H1 (cell line): ENCODE results near the gene TMPRSS9. TPM values are rescaled to one million over a fixed set of nuclear protein-coding genes. Genes with fewer than 3 reads are reported as not detected.

Experiments
- ATF2 ChIP-seq: IDR thresholded peaks from 2 replicates; pipeline ENCODE4 v1.6.1; 2012; ENCODE audit warnings: low read length, inconsistent platforms
- ATF3 ChIP-seq: IDR thresholded peaks from 2 replicates; pipeline ENCODE4 v1.6.1; 2011; ENCODE audit warnings: low read depth, mild to moderate bottlenecking, low read length; ENCODE audit not compliant: insufficient read depth
- BACH1 ChIP-seq: IDR thresholded peaks from 2 replicates; pipeline ENCODE4 v1.6.1; 2012; ENCODE audit warnings: low read length, improper control_type of control experiment
- CBX5 ChIP-seq: fragments of 300-800, 300-1000 bp; sonication (generic); IDR thresholded peaks from 2 replicates; pipeline ENCODE4 v1.7.1; 2016; ENCODE audit warnings: antibody characterized with exemption, low read length, low read depth
- CREB1 ChIP-seq: IDR thresholded peaks from 2 replicates; pipeline ENCODE4 v1.6.1; 2012; ENCODE audit warnings: inconsistent platforms
- HDAC2 ChIP-seq, 2 experiments: fragments of 300-600 bp in 1 of 2; sonication (generic) in 1 of 2; IDR thresholded peaks; 2 replicates each; pipeline ENCODE4 v1.6.1; 2011 to 2012; ENCODE audit warnings: low read depth in 2 of 2, low read length in 2 of 2, mild to moderate bottlenecking in 2 of 2, moderate library complexity in 2 of 2, borderline replicate concordance in 1 of 2, inconsistent platforms in 1 of 2
- MAFK ChIP-seq: IDR thresholded peaks from 2 replicates; pipeline ENCODE4 v1.6.1; 2012; ENCODE audit warnings: low read depth, mild to moderate bottlenecking, improper control_type of control experiment, low read length
- NRF1 ChIP-seq: IDR thresholded peaks from 2 replicates; pipeline ENCODE4 v1.6.1; 2011; ENCODE audit warnings: mild to moderate bottlenecking, low read depth, low read length, improper control_type of control experiment
- POLR2A ChIP-seq, 2 experiments: IDR thresholded peaks; 1 replicate in 1 of 2; 2 replicates in 1 of 2; pipeline ENCODE4 v1.6.1; 2011; ENCODE audit warnings: low read depth in 2 of 2, low read length in 2 of 2, mild to moderate bottlenecking in 2 of 2; ENCODE audit errors: control extremely low read depth in 1 of 2
- POLR2AphosphoS5 ChIP-seq: IDR thresholded peaks from 2 replicates; pipeline ENCODE4 v1.6.1; 2011; ENCODE audit warnings: low read depth, low read length
- RBBP5 ChIP-seq: IDR thresholded peaks from 2 replicates; pipeline ENCODE4 v1.7.1; 2012; ENCODE audit warnings: low read depth, mild to moderate bottlenecking, inconsistent platforms, low read length, moderate library complexity, borderline replicate concordance
- RNF2 ChIP-seq: fragments of 200-900, 300-1000 bp; sonication (generic); IDR thresholded peaks from 2 replicates; pipeline ENCODE4 v1.7.1; 2016; ENCODE audit warnings: borderline replicate concordance, low read depth, mild to moderate bottlenecking, antibody characterized with exemption, low read length; ENCODE audit not compliant: poor library complexity, severe bottlenecking; ENCODE audit errors: missing control alignments
- RXRA ChIP-seq: IDR thresholded peaks from 2 replicates; pipeline ENCODE4 v1.6.1; 2011; ENCODE audit warnings: low read depth, mild to moderate bottlenecking, low read length, moderate library complexity; ENCODE audit not compliant: insufficient read depth
- SAP30 ChIP-seq: fragments of 300-600 bp; sonication (generic); IDR thresholded peaks from 2 replicates; pipeline ENCODE4 v1.7.1; 2012; ENCODE audit warnings: low read length, moderate library complexity, mild to moderate bottlenecking, inconsistent platforms; ENCODE audit not compliant: insufficient read depth, insufficient replicate concordance
- SRF ChIP-seq: IDR thresholded peaks from 2 replicates; pipeline ENCODE4 v1.6.1; 2011; ENCODE audit warnings: mild to moderate bottlenecking, low read depth, low read length, moderate library complexity
- TAF7 ChIP-seq: optimal IDR thresholded peaks from 2 replicates; pipeline ENCODE3; 2011; ENCODE audit warnings: low read depth, mild to moderate bottlenecking, inconsistent platforms, low read length, moderate library complexity, borderline replicate concordance
- TCF12 ChIP-seq: IDR thresholded peaks from 2 replicates; pipeline ENCODE4 v1.6.1; 2011; ENCODE audit warnings: low read depth, mild to moderate bottlenecking, low read length
- USF2 ChIP-seq: IDR thresholded peaks from 2 replicates; pipeline ENCODE4 v1.6.1; 2011; ENCODE audit warnings: low read length, improper control_type of control experiment
- YY1 ChIP-seq: IDR thresholded peaks from 2 replicates; pipeline ENCODE4 v1.6.1; 2011; ENCODE audit warnings: low read depth, mild to moderate bottlenecking, low read length
- polyA plus RNA-seq, 7 experiments: library from polyadenylated mRNA; depleted of rRNA in 3 of 7; stranded (reverse) in 5 of 7; unstranded in 2 of 7; fragments of >200 nt in 5 of 7; fragments of 200-250 nt in 2 of 7; gene quantifications; 1 replicate in 5 of 7; 2 replicates in 1 of 7; 4 replicates in 1 of 7; pipeline versions ENCODE4 v1.2.1 to v1.2.3, GENCODE V29; 2011 to 2013; ENCODE audit warnings: missing spikeins in 2 of 7, mixed read lengths in 2 of 7
- total RNA-seq: library from RNA; stranded (reverse); fragmentation: NEBNext Ultra II Directional; extraction: Animal tissue kit (Norgen Biotek cat#: 25700); gene quantifications from 2 replicates; pipeline ENCODE4 v1.2.1, GENCODE V29; 2021

The TMPRSS9 gene
- total and polyA plus RNA-seq, 2 of the 8 experiments (the other 6 are each of a cell fraction or from before 2014, with no cell fraction given) = 0.15 to 0.19 TPM

GRCh38 chr19:2427429-2428320, 67.6 kb downstream of the TMPRSS9 start, which contains the start of gene TIMM13 (continued):
- no peak for TF ChIP-seq RNF2
- TF ChIP-seq POLR2A (IDR thresholded peaks at IDR 0.05; ENCODE audit: control extremely low read depth in 1 of 2, low read depth in 2 of 2, low read length in 2 of 2) = peak in 1 of 2 experiments; percentile 59; a peak in 1 of 3 replicates
- TF ChIP-seq CREB1 = peak; percentile 95
- no peak for TF ChIP-seq CBX5
- peak; percentile 98 for TF ChIP-seq USF2
- no peak for TF ChIP-seq HDAC2 (IDR thresholded peaks at IDR 0.05; ENCODE audit: borderline replicate concordance in 1 of 2, low read depth in 2 of 2, low read length in 2 of 2)
- 0 out of 2 replicates have a peak, but pooled peaks have one; percentile 12 for TF ChIP-seq RXRA
- TF ChIP-seq SRF = peak; percentile 77
- TF ChIP-seq BACH1 = no peak
- TF ChIP-seq ATF2 = no peak
- TF ChIP-seq POLR2AphosphoS5 = peak; percentile 78
- peak; percentile 65 for TF ChIP-seq TAF7
- TF ChIP-seq TCF12 = no peak
- peak; percentile 97 for TF ChIP-seq ATF3
- no peak for TF ChIP-seq SAP30
- peak; percentile 76 for TF ChIP-seq YY1
- no peak for TF ChIP-seq MAFK
- peak; percentile 92 for TF ChIP-seq NRF1
- 0 out of 2 replicates have a peak, but pooled peaks have one; percentile 11 for TF ChIP-seq RBBP5
